Measurements from ENCODE around the gene NFKBIE. TPM values are rescaled to one million over a fixed set of nuclear protein-coding genes. Genes with fewer than 3 reads are reported as not detected.
A peak's percentile ranks its signal among the peaks of the same experiment; 100 is the strongest.

NFKBIE gene
- total and polyA plus RNA-seq, 2 of the 13 experiments (the other 11 are each of a cell fraction or from before 2014, with no cell fraction given), result 6.7 to 14.5 TPM

- TF ChIP-seq SRSF9 (IDR thresholded peaks at IDR 0.05; ENCODE audit: borderline replicate concordance, insufficient read depth, low read depth, low read length, poor library complexity, severe bottlenecking) (no peak), SUZ12 (IDR thresholded peaks at IDR 0.05; ENCODE audit: low read depth, low read length) (no peak), NCOR1 (IDR thresholded peaks at IDR 0.05; ENCODE audit: borderline replicate concordance, low read length) (0 out of 2 replicates have a peak, but pooled peaks have one; percentile 21), GPBP1L1 (CRISPR knock-in tag; IDR thresholded peaks at IDR 0.05) (no peak), FOXP4 (CRISPR knock-in tag; IDR thresholded peaks at IDR 0.05) (peak; percentile 77; the same call in 1 of the 2 replicates), ZNF432 (CRISPR knock-in tag; IDR thresholded peaks at IDR 0.05; ENCODE audit: borderline replicate concordance) (no peak), ZBTB4 (CRISPR knock-in tag; IDR thresholded peaks at IDR 0.05; ENCODE audit: borderline replicate concordance) (peak; percentile 67; the same call in 1 of the 2 replicates), ETV6 (CRISPR knock-in tag; conservative IDR thresholded peaks at IDR 0.05) (no peak; the same call in 1 of the 2 replicates), CREB3 (CRISPR knock-in tag; IDR thresholded peaks at IDR 0.05) (no peak), GATAD2A (CRISPR knock-in tag; IDR thresholded peaks at IDR 0.05) (no peak; the same call in 1 of the 2 replicates), KMT2A (CRISPR knock-in tag; IDR thresholded peaks at IDR 0.05) (peak; percentile 19; the same call in 1 of the 2 replicates), ZNF33B (CRISPR knock-in tag; IDR thresholded peaks at IDR 0.05) (0 out of 2 replicates have a peak, but pooled peaks have one; percentile 78), HMGXB4 (CRISPR knock-in tag; IDR thresholded peaks at IDR 0.05; ENCODE audit: borderline replicate concordance in 1 of 2, low read depth in 1 of 2) (0 out of 4 replicates have a peak, but pooled peaks of 1 of the 2 experiments have one; percentile 13), ZSCAN12 (CRISPR knock-in tag; IDR thresholded peaks at IDR 0.05) (0 out of 2 replicates have a peak, but pooled peaks have one; percentile 28), ETV5 (CRISPR knock-in tag; IDR thresholded peaks at IDR 0.05; ENCODE audit: borderline replicate concordance) (peak; percentile 71; the same call in 1 of the 2 replicates), ZNF772 (CRISPR knock-in tag; IDR thresholded peaks at IDR 0.05) (no peak), ZNF7 (CRISPR knock-in tag; IDR thresholded peaks at IDR 0.05) (no peak), NR2F1 (CRISPR knock-in tag; IDR thresholded peaks at IDR 0.05) (no peak), ZNF441 (CRISPR knock-in tag; IDR thresholded peaks at IDR 0.05; ENCODE audit: borderline replicate concordance) (no peak), ZNF644 (CRISPR knock-in tag; IDR thresholded peaks at IDR 0.05; ENCODE audit: low read depth) (no peak), DR1 (CRISPR knock-in tag; IDR thresholded peaks at IDR 0.05) (peak; percentile 75; the same call in 1 of the 2 replicates)
Measured at GRCh38 chr6:44256775-44257024, 8.7 kb downstream of the NFKBIE start (continued).

Measured in HepG2 (cell line).